B cell (primary cell): ENCODE data around the gene CUL1. TPM values are rescaled to one million over a fixed set of nuclear protein-coding genes. Genes with fewer than 3 reads are reported as not detected.

Source experiments
- ATAC-seq: fragments of 200-7000 bp; cut with Tn5 transposase; one replicate; pipeline ENCODE4 v1.10.0; 2021; ENCODE audit warnings: low read depth, mild to moderate bottlenecking, moderate number of reproducible peaks, moderate library complexity
- CTCF ChIA-PET: fragments of 350-600 bp; sonication (Branson Sonifier 250); formaldehyde crosslinking; loops from one replicate; lab custom pipeline; 2021; ENCODE audit warnings: antibody characterized with exemption, inconsistent platforms; lab: Charles Lee
- POLR2A ChIA-PET: fragments of 350-600 bp; sonication (Branson Sonifier 250); formaldehyde crosslinking; loops from one replicate; lab custom pipeline; 2021; ENCODE audit warnings: antibody characterized with exemption; lab: Charles Lee
- DNase-seq: peaks from one replicate; pipeline ENCODE4 v3.0.0; 2013
- H2AFZ ChIP-seq: 2 replicates; pipeline ENCODE4 v1.6.1; 2012; ENCODE audit warnings: mild to moderate bottlenecking, low read depth, low read length; ENCODE audit not compliant: insufficient read depth, poor library complexity, severe bottlenecking
- H3K27ac ChIP-seq, 2 donors: 1 replicate in 1 of 2; 2 replicates in 1 of 2; pipeline ENCODE4 v1.5.1; 2012 to 2013; ENCODE audit warnings: low read length in 2 of 2, mild to moderate bottlenecking in 2 of 2, moderate library complexity in 1 of 2
- H3K27me3 ChIP-seq, 4 experiments: fragments of 200-600 bp in 1 of 4; sonication (generic) in 1 of 4; replicated peaks in 1 of 4; 1 replicate in 2 of 4; 2 replicates in 2 of 4; pipeline versions ENCODE4 v1.6.1 to v1.7.0; 2013 to 2016; ENCODE audit warnings: low read length in 3 of 4, mild to moderate bottlenecking in 2 of 4, mixed read lengths in 1 of 4, moderate library complexity in 1 of 4; ENCODE audit not compliant: insufficient read depth in 4 of 4, control insufficient read depth in 3 of 4; ENCODE audit errors: control extremely low read depth in 1 of 4
- H3K36me3 ChIP-seq, 2 experiments: replicated peaks in 1 of 2; 1 replicate in 1 of 2; 2 replicates in 1 of 2; pipeline versions ENCODE4 v1.6.1 to v1.7.1; 2013; ENCODE audit warnings: low read length in 1 of 2; ENCODE audit not compliant: insufficient read depth in 2 of 2, control insufficient read depth in 1 of 2; ENCODE audit errors: control extremely low read depth in 1 of 2, extremely low read depth in 1 of 2
- H3K4me1 ChIP-seq, 2 donors: fragments of 200-600 bp in 1 of 2; sonication (generic) in 1 of 2; 1 replicate in 1 of 2; 2 replicates in 1 of 2; pipeline versions ENCODE4 v1.5.1 to v1.6.1; 2013 to 2017; ENCODE audit warnings: low read length in 2 of 2; ENCODE audit not compliant: control insufficient read depth in 2 of 2, insufficient read depth in 2 of 2
- H3K4me2 ChIP-seq: replicated peaks from 2 replicates; pipeline ENCODE3; 2012; ENCODE audit warnings: mild to moderate bottlenecking, low read depth, low read length; ENCODE audit not compliant: poor library complexity, severe bottlenecking
- H3K4me3 ChIP-seq, 5 experiments: fragments of 200-600 bp in 1 of 5; sonication (generic) in 1 of 5; 1 replicate in 3 of 5; 2 replicates in 2 of 5; pipeline versions ENCODE4 v1.5.1 to v1.7.0; 2011 to 2016; ENCODE audit warnings: low read length in 4 of 5, mild to moderate bottlenecking in 4 of 5, low read depth in 2 of 5, control low read depth in 1 of 5, moderate library complexity in 1 of 5; ENCODE audit not compliant: insufficient read depth in 1 of 5; ENCODE audit errors: control extremely low read depth in 1 of 5, extremely low read depth in 1 of 5
- H3K79me2 ChIP-seq: fragments of 200-600 bp; sonication (generic); one replicate; pipeline ENCODE4 v1.6.0; 2016; ENCODE audit warnings: low read length; ENCODE audit not compliant: control insufficient read depth, insufficient read depth
- H3K9ac ChIP-seq: fragments of 200-600 bp; sonication (generic); 2 replicates; pipeline ENCODE4 v1.6.1; 2017; ENCODE audit warnings: mild to moderate bottlenecking, low read length, moderate library complexity
- H3K9me3 ChIP-seq, 3 donors: one replicate each; pipeline versions ENCODE4 v1.6.1 to v1.7.1; 2013; ENCODE audit warnings: low read length in 2 of 3; ENCODE audit not compliant: control insufficient read depth in 2 of 3, insufficient read depth in 1 of 3; ENCODE audit errors: control extremely low read depth in 1 of 3
- H4K20me1 ChIP-seq: 2 replicates; pipeline ENCODE4 v1.6.0; 2012; ENCODE audit warnings: mild to moderate bottlenecking, low read length; ENCODE audit not compliant: insufficient read depth, control insufficient read depth, poor library complexity, severe bottlenecking
- H3K27ac Mint-ChIP-seq: one replicate; pipeline ENCODE4 v1.8.0; 2021; ENCODE audit warnings: mixed read lengths
- H3K27me3 Mint-ChIP-seq: one replicate; pipeline ENCODE4 v1.8.0; 2021; ENCODE audit warnings: mixed read lengths
- H3K4me1 Mint-ChIP-seq: one replicate; pipeline ENCODE4 v1.8.0; 2021; ENCODE audit warnings: mixed read lengths
- H3K4me3 Mint-ChIP-seq: one replicate; pipeline ENCODE4 v1.8.0; 2021; ENCODE audit warnings: mixed read lengths
- H3K9me3 Mint-ChIP-seq: one replicate; pipeline ENCODE4 v1.8.0; 2022; ENCODE audit warnings: mixed read lengths; ENCODE audit not compliant: insufficient read depth
- CTCF ChIP-seq: fragments of 200-600 bp; IDR thresholded peaks from one replicate; pipeline ENCODE4 v1.8.0; 2022; ENCODE audit warnings: antibody characterized with exemption, mild to moderate bottlenecking
- EZH2 ChIP-seq: IDR thresholded peaks from 2 replicates; pipeline ENCODE4 v1.6.1; 2012; ENCODE audit warnings: borderline replicate concordance, low read depth, mild to moderate bottlenecking, moderate library complexity, low read length; ENCODE audit not compliant: insufficient read depth, poor library complexity, severe bottlenecking
- WGBS: methylation state at CpG from one replicate; pipeline ENCODE4 v1.1.5; 2013; ENCODE audit warnings: missing lambda C conversion rate; ENCODE audit not compliant: insufficient coverage; 5-methylcytosine and 5-hydroxymethylcytosine counted together
- intact Hi-C: fragments of 100-400 bp; cut with micrococcal nuclease; formaldehyde crosslinking; loops from one replicate; pipeline ENCODE4 v1.10.0; 2022
- polyA plus RNA-seq: library from polyadenylated mRNA; depleted of rRNA; stranded (reverse); fragments of >200 nt; gene quantifications from 2 replicates; pipeline ENCODE4 v1.2.3, GENCODE V29; 2012
- total RNA-seq, 2 donors: library from RNA; stranded (reverse); fragments of 120-200 nt in 1 of 2; gene quantifications; 1 replicate in 1 of 2; 2 replicates in 1 of 2; pipeline versions ENCODE4 v1.2.3 to v1.2.4, GENCODE V29; 2013 to 2022

CUL1 gene
- total and polyA plus RNA-seq, 2 donors (not counting 1 experiment from before 2014, with no cell fraction given), result 26.9 to 51.1 TPM

- POLR2A ChIA-PET, result no interaction called here
- Histone ChIP-seq H3K36me3 (no peaks in the 10 kb centered on the region), H3K4me3 (no peak overlapping the region), H3K79me2 (peaks cover 4% of the 10 kb centered on the region), H3K27ac (no peak overlapping the region), H3K9me3 (no peaks in the 10 kb centered on the region), H3K9ac (no peak overlapping the region), H3K4me2 (no peak overlapping the region), H3K4me1 (no peaks in the 10 kb centered on the region), H2AFZ (no peak overlapping the region), H4K20me1 (no peaks in the 10 kb centered on the region), H3K27me3 (no peaks in the 10 kb centered on the region)
- no CpG with 5 or more reads among the region's 1 CpG for WGBS
- intact Hi-C loops, result no loop called here
- H3K27me3 Mint-ChIP-seq, result no peaks in the 10 kb centered on the region
- DNase-seq (no peak), ATAC-seq (no peak)
- no peaks in the 10 kb centered on the region for H3K4me1 Mint-ChIP-seq
- no peak for TF ChIP-seq CTCF
- TF ChIP-seq EZH2, result no peak
- CTCF ChIA-PET, result no interaction called here
- H3K27ac Mint-ChIP-seq, result no peak overlapping the region
- no peak overlapping the region for H3K4me3 Mint-ChIP-seq
- H3K9me3 Mint-ChIP-seq, result no peaks in the 10 kb centered on the region
Observed at GRCh38 chr7:148828965-148829364, 130.3 kb downstream of the CUL1 start.

- no peak for ATAC-seq
- H3K27ac Mint-ChIP-seq, result no peak overlapping the region
- TF ChIP-seq EZH2, result no peak
- TF ChIP-seq CTCF, result no peak
- DNase-seq, result no peak
- 94% methylated on average over 2 of the region's 5 CpGs for WGBS
- no peaks in the 10 kb centered on the region for H3K9me3 ChIP-seq
- H4K20me1 ChIP-seq, result no peaks in the 10 kb centered on the region
- intact Hi-C loops, result no loop called here
- ChIA-PET POLR2A (no interaction called here), CTCF (no interaction called here)
- H3K27me3 ChIP-seq, result no peaks in the 10 kb centered on the region
- H3K4me1 Mint-ChIP-seq, result no peaks in the 10 kb centered on the region
- H3K4me2 ChIP-seq, result no peak overlapping the region
- no peak overlapping the region for H2AFZ ChIP-seq
- H3K9ac ChIP-seq, result no peak overlapping the region
- no peaks in the 10 kb centered on the region for H3K9me3 Mint-ChIP-seq
- H3K79me2 ChIP-seq, result peaks cover 18% of the 10 kb centered on the region
- no peaks in the 10 kb centered on the region for H3K4me1 ChIP-seq
- H3K4me3 Mint-ChIP-seq, result no peak overlapping the region
- H3K27me3 Mint-ChIP-seq, result no peaks in the 10 kb centered on the region
- no peak overlapping the region for H3K4me3 ChIP-seq
- H3K36me3 ChIP-seq, result no peaks in the 10 kb centered on the region
- H3K27ac ChIP-seq, result no peak overlapping the region
Observed at GRCh38 chr7:148830897-148831692, 132.4 kb downstream of the CUL1 start.
